Central memory CD4-positive, alpha-beta T cell (primary cell): ENCODE data around the gene GRM1.
"Not testable (repeated sequence)": the region's sequence is repeated elsewhere in the genome, so short reads cannot be mapped to it uniquely, and the experiment has no call there.

ENCODE experiments used
- DNase-seq: peaks from one replicate; pipeline ENCODE4 v3.0.0; 2022

The GRM1 gene

DNA sequence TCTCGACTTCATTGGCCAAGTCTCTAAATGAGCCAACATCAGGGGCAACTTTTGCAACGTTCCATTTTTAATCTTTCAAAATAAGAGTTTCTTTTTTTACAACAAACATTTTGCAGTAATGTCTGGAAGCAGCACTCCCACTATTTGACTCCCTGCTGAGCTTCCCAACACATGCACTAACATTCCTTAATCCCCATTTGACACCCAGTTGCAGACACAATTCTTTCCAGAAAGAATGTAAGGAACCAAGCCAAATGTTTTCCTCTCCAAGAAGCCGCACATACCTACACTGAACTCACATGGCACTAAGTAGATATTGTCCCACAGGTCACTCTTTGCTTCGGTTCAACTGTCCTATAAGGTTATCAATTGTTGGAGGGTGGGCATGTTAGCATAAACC is 165.6 kb downstream of the GRM1 start:
- no peak for DNase-seq

DNA sequence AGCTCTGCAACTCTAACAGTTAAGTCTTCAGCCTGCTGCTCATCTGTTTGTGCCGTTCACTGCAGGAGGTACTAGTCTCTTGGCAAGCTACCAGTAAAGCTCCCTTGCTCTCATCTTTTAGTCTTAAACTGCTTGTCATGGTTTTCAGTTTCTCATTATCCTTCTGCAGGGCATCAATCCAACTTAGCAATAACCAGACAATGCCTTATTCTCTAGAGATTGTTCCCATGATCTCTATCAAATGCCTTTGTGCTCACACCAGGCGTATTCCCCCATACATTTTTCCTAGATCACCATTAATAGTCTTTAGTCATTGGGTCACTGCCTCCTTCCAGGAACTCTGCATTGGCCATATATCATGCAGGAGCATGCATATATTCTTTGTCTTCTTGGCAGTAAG is 171.3 kb downstream of the GRM1 start:
- no peak for DNase-seq

DNA sequence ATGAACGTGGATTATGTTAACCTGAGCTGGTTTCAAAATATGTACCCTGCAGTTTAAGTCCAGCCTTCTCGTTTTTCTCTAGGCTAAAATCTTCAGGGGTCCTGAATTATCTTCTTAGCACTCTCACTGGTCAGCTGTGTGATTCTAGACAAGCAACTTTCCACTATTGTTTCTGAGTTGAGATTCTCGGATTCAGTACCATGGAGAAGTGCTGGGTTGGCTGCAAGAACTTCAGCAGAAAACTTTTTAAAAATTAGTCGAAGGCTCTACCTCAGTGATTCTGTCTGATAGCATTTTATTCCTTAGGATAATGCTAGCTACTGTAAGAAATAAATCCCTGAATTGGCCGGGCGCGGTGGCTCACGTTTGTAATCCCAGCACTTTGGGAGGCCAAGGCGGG is 173.7 kb downstream of the GRM1 start:
- DNase-seq = no peak

DNA sequence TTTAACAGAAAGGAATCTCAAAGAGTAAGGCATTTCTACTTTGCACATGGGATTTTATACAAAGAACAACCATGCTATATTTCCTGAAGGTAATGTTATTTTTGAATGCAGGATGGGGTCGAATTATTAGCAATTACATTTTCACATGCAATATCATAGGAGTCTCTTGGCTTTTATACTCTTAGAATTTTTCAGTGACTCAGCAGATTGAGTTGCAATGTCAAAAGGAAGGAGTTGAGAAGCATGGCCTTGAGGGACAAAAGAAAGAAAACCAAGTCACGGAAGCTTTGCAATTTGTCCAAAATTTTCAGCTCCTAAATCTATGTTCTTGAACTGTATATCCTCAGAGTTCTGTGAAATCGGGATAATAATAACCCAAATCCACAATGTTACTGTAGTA is 181.1 kb downstream of the GRM1 start:
- DNase-seq = no peak

DNA sequence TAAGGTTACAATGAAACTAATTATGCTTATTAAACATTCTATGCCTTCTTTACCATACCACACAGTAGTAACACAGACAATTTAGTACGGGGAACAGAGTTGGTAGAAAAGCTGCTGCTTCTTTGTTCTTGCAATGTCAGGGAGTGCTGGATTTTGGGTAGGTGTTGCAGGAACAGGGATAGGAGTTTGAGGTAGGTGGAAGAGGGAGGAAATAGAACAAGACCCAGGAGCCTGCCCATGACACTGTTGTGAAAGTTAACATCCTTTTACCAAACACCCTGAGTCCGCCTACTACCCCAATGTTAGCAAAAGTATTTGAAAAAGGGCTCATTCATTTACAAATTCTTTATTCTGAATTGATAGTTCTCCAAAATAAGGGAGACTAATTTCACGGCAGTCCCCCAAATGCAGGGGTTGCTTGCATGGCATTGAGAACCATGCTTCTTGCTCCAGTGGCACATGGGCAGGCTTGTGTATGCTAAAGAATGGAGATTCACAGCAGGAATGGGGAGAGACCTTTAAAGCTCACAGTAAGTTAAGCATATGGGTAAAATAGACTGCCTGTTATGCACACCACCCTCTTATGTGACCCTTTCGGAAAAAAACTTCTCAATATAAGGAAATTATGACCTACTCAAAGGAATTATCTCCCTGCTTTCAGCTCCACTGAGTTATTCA is 181.7 kb downstream of the GRM1 start:
- DNase-seq = no peak

DNA sequence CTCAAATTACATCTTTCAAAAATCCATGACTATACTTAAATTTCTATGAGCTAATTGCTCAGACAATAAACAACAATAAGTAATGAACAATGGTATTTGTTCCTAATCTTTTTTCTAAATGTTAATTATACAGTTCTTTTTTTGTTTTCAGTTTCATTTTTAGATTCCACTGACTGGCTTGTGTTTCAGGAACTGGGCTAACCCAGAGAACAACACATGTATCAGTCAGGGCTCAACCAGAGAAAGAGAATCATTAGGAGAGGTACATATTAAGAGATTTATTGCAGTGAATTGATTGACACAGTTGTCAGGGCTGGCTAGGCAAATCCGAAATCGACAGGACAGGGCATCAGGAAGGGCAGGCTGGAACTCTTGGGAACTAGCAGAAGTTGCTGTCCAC is 182.8 kb downstream of the GRM1 start:
- DNase-seq = no peak

DNA sequence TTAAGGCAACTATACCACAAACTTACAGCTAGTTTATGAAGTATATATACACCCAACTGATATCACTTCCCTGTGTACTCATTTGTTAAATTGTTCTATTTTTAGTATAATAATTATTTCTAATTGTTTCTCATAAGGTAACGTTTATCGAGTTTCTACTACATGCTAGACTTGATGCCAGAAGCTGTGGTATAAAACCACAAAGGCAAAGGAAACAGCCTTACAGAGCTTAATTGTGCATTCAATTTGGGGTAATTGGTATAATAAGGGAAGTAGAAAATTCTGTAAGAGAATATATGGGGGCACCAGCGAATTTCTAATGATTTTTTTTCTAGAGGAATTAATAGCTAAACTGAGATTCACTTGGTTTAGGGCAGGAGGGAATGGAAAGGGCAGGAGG is 183.9 kb downstream of the GRM1 start:
- no peak for DNase-seq

DNA sequence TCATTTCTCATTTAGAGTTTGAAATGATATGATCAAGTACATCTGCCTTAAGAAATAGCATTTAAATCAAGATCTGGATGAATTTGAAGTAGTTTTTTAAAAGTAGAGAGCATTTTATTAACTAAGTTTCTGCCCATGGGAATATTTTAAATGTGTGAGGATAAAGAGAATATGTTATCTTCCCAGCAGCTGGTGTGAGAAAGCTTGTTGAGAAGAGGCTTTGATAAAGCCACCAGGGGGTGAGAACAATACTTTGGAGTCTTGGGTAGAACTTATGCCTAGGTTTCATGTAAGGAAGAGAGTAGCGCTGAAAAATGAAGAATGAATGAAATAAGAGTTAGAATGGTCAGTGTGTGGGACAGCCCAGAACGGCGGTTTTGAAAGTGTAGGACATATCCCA is 190.2 kb downstream of the GRM1 start:
- DNase-seq = no peak

DNA sequence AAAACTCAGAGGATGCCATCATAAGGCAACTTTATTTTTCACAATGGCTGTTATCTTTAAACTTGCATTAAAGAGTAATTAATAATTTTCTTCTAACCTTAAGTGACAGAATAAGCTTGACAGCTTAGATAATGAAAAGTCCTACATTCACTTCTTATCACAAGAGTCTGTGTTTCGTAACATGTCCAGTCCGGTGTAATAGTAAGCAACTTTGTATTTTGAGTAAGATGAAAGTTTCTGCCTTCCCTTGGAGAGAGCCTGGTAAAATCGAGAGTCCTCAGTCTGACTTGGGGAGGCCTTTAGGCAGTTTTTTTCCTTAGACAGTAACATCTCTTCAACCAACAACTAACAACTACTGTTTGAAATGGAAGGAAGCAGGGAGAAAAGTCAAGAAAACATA is 195.6 kb downstream of the GRM1 start:
- no peak for DNase-seq

DNA sequence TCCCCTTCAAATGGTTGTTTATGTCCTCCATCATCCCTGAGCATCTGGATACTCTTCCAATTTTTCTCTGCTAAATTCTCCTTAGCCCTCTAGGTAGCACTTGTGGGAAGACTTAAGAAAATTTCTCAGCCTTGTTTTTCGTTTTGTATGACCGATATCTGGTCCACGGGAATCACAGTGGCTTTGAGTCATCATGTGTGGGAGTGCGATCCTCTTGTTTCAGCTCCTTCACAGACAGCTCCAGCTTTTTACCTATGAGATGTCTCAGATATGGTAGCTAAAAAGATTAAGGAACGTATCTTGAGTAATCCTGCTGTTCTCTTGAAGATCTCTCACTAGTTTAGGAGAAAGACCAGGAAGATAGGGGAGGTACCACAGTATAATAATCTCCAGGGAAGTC is 196.1 kb downstream of the GRM1 start:
- no peak for DNase-seq

DNA sequence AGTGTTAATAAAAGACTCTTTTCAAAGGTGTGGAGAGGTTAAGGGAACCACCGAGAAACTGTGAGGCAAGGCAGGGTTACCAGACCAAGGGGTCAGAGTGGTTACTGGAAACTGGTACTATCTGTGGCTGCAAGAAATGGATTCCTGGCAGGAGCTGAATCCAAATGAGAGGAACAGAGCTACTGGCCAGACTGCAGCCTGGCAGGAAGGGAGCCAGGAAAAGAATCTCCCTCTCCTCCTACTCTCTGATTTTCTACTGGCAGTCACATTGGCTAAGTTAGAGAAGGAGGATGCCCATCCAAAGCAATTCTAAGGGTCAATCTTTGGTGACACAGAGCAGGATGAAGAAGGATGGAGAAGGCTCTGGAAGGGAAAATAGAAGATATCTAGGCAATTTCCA is 211.5 kb downstream of the GRM1 start:
- no peak for DNase-seq

DNA sequence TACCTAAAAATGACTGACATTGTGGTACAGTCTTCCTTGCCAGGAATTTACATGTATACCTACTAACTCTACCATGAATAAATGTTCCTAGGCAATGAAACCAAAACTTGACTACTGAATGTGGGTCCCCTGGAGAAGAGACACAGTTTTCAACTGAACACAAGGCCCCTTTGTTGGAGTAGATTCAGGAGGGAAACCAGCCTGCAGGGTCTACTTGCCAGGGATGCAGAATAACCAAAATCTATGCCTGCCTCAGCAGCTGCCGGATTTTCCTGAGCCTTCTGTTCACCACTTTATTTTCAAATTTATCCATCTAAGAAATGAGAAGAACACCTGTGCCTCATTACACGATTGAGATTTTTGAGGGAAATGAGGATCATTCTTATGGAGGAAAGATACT is 211.9 kb downstream of the GRM1 start:
- no peak for DNase-seq

DNA sequence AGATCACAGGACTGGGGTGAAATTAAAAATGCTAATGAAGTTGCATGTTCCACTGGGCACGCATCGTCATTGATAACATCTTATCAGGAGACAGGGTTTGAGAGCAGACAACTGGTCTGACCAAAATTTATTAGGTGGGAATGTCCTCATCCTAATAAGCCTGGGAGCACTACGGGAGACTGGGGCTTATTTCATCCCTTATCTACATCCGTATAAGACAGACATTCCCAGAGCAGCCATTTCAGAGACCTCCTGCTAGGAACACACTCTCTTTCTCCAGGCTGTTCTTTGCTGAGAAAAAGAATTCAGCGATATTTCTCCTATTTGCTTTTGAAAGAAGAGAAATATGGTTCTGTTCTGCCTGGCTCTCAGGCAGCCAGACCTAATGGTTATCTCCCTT is 214.8 kb downstream of the GRM1 start:
- not testable (repeated sequence) for DNase-seq

DNA sequence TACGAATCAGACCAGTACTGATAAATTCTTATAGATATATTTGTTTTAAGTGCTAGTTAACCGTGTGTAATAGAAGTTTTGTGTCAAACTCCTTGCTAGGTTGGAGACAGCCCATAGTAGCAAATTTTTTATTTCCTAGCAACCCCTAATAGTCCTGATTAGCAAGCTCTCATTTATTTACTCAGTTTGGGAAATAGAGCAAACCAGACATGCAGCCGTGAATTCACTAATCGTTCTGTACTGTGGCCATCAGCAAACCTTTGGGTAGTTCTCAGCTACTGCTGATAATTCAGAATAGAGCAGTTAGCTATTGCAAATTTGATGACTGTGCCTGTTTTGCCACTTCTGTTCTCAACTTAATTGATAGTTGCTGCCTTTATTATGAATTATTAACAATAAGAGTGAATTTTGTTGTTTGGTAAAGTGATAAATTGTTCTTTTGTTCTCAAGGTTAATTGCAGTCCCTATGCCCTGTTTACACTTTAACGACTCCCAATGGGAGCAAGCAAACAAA is 215.8 kb downstream of the GRM1 start:
- no peak for DNase-seq

DNA sequence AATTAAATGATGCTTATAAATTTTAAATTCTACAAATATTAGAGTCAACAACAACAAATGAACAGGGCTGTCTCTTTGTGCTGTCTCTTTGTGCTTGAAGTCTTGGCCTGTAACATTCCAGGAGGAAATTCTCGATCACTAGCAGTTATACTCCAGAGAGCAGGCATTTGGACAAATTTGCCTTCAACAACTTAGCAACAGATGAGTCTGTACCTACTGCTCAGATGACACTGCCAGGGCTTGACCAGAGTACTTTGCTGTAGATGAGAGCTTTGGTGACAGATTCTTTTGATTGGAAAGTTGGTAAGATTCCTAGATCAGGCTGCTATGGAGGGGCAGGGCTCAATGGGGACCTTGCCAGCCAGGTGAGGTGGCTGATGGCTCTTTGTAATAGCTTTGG is 217.2 kb downstream of the GRM1 start:
- DNase-seq = no peak

DNA sequence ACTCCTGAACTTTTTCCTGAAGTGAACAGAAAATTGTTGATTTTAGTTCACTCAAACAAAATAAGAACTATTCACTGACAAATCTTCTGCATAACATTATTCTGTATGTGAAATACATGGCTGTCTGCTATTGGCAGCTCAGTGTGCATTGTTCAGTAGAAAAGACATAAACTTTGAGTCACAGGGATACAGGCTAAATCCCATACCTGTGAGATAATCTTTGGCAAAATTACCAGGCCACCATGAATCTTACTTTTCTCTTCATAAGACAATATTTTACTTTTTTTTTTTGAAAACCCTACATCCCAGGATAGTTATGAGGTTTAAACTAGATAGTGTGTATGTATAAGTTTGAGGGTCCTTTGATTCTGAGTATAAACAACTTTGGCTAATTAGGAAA is 224.8 kb downstream of the GRM1 start:
- no peak for DNase-seq

DNA sequence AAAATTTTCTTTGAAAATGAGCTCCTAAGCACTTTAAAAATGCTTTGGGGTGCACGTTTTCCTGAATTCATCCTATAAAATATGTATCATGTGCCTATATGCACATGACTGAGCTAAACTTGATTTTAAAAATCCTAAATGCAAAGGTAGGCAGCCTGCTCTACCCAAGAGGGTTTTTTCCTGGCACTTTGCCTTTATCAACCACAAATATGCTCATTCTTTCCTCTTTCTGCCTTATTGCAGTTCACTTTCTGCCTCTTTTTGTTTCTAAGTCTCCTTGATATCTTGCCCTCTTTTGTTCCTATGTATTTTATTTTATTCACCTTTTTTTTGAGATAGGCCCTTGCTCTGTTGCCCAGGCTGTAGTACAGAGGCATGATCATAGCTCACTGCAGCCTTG is 229.3 kb downstream of the GRM1 start:
- no peak for DNase-seq

DNA sequence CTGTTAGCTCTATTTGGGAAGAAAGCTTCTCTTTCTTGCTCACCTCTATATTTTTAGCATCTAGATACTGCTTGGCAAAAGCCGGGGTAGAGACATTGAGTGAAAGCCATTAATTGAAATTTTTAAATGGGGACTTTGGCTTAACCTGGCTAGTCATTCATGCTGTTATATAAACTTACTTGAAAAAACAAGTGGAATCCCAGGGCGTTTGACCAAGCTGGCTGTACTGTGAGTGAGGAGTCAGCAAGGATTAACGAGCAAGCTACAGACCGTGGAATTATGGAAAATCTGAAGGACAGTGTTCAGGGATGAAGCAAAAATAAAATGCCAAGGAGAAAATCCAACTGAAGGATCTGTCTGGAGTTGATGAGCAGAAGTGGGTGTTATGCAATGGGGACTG is 232.0 kb downstream of the GRM1 start:
- no peak for DNase-seq

DNA sequence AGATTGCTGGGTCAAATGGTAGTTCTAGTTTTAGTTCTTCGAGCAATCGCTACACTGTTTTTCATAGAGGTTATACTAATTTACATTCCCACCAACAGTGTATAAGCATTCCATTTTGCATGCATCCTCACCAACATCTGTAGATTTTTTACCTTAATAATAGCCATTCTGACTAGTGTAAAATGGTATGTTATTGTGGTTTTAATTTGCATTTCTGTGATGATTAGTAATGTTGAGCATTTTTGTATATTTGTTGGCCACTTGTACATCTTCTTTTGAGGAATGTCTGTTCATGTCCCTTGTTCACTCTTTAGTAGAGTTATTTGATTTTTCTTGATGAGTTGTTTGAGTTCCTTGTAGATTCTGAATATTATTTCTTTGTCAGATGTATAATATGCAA is 236.2 kb downstream of the GRM1 start:
- no peak for DNase-seq

DNA sequence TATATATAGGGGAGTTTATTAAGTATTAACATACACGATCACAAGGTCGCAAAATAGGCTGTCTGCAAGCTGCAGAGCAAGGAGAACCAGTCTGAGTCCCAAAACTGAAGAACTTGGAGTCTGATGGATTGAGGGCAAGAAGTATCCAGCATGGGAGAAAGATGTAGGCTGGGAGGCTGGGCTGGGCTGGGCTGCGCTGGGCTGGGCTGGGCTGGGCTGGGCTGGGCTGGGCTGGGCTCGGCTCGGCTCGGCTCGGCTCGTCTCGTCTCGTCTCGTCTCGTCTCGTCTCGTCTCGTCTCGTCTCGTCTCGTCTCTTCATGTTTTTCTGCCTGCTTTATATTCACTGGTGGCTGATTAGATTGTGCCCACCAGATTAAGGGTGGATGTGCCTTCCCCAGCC is 238.6 kb downstream of the GRM1 start:
- no peak for DNase-seq

DNA sequence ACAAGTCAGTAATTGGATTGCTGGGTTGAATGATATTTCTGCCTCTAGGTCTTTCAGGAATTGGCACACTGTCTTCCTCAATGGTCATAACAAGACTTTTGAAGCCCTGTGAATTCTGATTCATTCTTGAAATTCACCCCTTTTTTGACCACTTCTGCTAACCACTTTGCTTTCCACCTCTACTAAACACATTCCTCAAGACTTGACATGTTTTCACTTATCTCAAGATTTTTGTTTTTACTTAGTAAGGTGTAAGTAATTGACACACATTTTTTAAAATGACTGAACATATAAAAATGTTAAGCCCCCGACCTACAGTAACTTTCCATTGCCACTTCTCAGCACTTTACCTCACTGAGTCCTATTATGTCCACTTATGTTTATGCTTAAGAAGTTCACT is 239.1 kb downstream of the GRM1 start:
- no peak for DNase-seq

DNA sequence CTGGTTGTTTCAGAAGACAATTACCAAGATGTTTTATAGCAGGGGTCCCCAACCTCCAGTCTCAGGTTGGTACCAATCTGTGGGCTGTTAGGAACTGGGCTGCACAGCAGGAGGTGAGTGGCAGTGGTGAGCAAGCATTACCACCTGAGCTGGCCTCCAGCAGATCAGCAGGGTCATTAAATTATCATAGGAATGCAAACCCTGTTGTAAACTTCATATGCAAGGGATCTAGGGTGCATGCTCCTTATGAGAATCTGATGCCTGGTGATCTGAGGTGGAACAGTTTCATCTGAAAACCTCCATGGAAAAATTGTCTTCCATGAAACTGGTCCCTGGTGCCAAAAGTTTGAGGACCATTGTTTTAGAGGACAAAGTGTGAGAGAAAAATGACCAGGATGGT is 240.6 kb downstream of the GRM1 start:
- DNase-seq = no peak

DNA sequence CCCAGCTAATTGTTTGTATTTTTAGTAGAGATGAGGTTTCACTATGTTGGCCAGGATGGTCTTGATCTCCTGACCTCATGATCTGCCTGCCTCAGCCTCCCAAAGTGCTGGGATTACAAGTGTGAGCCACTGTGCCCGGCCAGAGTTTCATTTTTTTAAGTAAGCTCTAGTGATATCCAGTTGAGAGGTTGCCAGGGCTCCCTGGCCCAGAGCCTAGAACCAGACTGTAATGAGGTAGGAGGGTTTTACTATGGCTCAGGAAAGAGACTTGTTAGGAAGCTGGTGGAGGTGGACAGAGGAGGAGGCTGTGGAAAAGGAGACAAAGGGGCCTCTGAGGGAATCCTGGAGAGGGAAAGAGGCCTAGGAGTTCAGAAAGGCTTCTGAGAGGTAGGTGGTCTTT is 242.3 kb downstream of the GRM1 start:
- not testable (repeated sequence) for DNase-seq

DNA sequence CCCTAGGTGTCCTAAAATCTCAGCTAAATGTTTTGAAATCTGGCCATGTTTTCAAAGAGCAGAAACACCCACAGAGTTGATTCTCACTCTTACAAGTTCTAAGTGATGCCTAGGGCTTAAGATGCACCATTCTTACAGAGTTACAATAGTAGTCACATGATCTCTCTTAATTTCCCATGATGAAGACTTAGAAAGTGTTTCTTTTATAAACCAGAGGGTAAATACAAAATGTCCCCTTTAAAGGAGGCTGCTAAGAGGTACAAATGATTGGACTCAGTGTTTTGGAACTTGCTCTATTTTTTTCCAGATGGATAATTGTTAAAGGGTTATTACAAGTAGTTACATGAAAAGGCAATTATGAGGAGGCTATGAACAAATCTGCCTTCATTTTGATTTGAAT is 244.6 kb downstream of the GRM1 start:
- no peak for DNase-seq

DNA sequence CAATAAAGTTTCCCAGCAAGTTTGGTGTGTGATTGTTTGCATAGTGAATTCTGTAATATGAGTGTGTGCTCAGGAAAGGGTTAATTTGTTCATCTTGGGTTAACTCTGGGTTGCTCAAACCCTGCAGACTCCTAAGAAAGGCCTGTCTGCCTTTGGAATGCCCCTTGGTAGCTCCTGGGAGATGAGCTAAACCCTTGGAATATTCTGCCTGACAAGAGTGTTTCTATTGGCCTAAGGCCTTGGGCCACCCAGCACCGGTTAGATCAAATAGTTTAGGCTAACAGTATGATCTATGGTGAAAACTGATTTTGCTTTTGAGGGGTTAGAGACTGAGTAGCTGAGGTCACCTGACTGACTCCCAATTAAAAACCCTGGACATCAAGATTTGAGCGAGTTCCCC is 248.3 kb downstream of the GRM1 start:
- DNase-seq = no peak
